ENCODE data around the gene BPIFB2. TPM values are rescaled to one million over a fixed set of nuclear protein-coding genes. Genes with fewer than 3 reads are reported as not detected.

BPIFB2 gene
- polyA plus RNA-seq, 1 donor (not counting 4 experiments of a cell fraction or from before 2014, with no cell fraction given) = not detected

DNA sequence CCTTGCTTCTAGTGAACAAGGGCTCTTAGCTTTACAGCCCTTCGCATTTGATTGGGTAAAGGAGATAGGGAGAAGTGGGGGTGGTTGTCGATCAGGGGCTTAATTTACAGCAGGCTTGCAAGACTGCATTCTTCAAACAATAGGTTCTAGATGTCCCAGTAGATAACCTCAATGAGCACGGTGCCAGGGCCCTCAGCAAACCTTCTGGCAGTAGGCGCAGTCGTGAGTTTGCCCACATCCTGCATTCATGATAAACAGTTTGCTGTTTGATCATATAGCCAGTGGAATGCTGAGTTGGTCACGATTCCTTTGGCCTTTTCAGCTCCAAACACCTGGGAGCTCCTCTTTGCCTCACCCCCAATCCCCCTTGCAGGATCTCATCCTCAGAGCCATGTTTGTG lies 30.8 kb upstream of the BPIFB2 start:
- Histone ChIP-seq H3K27me3 (ENCODE audit: control insufficient read depth, extremely low read depth, insufficient read depth, low read length) (no peaks in the 10 kb centered on the region), H2AFZ (ENCODE audit: control insufficient read depth, low read length) (no peak overlapping the region), H3K9ac (ENCODE audit: control insufficient read depth, extremely low read depth, insufficient read depth, low read length) (no peak overlapping the region), H3K9me1 (ENCODE audit: control insufficient read depth, extremely low read depth, insufficient read depth, low read length) (no peaks in the 10 kb centered on the region), H4K20me1 (ENCODE audit: control insufficient read depth, extremely low read depth, insufficient read depth, low read length) (no peaks in the 10 kb centered on the region), H3K4me2 (ENCODE audit: control insufficient read depth, extremely low read depth, insufficient read depth, low read depth, low read length) (no peak overlapping the region), H3K79me2 (ENCODE audit: control insufficient read depth, insufficient read depth, low read length) (no peaks in the 10 kb centered on the region), H3K36me3 (ENCODE audit: control insufficient read depth in 2 of 2, extremely low read depth in 1 of 2, insufficient read depth in 2 of 2, low read length in 2 of 2) (no peaks in the 10 kb centered on the region), H3K4me3 (ENCODE audit: control insufficient read depth in 2 of 3, extremely low read depth in 1 of 3, insufficient read depth in 2 of 3, low read depth in 1 of 3, low read length in 3 of 3) (no peak overlapping the region), H3K27ac (ENCODE audit: control insufficient read depth, insufficient read depth, low read length) (no peak overlapping the region), H3K4me1 (ENCODE audit: control insufficient read depth, extremely low read depth, insufficient read depth, low read length) (no peaks in the 10 kb centered on the region), H3K9me3 (ENCODE audit: control insufficient read depth, low read depth, low read length) (no peaks in the 10 kb centered on the region)
- DNase-seq (ENCODE audit: low read depth, low spot score) (no peak), FAIRE-seq (no peak)
- no peak for TF ChIP-seq EZH2 (IDR thresholded peaks at IDR 0.05; ENCODE audit: low read length)
- TF ChIP-seq, protein P1, sequence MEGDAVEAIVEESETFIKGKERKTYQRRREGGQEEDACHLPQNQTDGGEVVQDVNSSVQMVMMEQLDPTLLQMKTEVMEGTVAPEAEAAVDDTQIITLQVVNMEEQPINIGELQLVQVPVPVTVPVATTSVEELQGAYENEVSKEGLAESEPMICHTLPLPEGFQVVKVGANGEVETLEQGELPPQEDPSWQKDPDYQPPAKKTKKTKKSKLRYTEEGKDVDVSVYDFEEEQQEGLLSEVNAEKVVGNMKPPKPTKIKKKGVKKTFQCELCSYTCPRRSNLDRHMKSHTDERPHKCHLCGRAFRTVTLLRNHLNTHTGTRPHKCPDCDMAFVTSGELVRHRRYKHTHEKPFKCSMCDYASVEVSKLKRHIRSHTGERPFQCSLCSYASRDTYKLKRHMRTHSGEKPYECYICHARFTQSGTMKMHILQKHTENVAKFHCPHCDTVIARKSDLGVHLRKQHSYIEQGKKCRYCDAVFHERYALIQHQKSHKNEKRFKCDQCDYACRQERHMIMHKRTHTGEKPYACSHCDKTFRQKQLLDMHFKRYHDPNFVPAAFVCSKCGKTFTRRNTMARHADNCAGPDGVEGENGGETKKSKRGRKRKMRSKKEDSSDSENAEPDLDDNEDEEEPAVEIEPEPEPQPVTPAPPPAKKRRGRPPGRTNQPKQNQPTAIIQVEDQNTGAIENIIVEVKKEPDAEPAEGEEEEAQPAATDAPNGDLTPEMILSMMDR (optimal IDR thresholded peaks at IDR 0.05 in 1 of 3, IDR thresholded peaks at IDR 0.05 in 1 of 3, conservative IDR thresholded peaks at IDR 0.05 in 1 of 3; ENCODE audit: extremely low read depth in 1 of 3, insufficient read depth in 2 of 3, low read length in 3 of 3) = no peak
- dilution Hi-C loops (cut with MboI; ENCODE audit: extremely low pct_ligation_motif_present, low sequenced_read_pairs) = no loop called here

DNA sequence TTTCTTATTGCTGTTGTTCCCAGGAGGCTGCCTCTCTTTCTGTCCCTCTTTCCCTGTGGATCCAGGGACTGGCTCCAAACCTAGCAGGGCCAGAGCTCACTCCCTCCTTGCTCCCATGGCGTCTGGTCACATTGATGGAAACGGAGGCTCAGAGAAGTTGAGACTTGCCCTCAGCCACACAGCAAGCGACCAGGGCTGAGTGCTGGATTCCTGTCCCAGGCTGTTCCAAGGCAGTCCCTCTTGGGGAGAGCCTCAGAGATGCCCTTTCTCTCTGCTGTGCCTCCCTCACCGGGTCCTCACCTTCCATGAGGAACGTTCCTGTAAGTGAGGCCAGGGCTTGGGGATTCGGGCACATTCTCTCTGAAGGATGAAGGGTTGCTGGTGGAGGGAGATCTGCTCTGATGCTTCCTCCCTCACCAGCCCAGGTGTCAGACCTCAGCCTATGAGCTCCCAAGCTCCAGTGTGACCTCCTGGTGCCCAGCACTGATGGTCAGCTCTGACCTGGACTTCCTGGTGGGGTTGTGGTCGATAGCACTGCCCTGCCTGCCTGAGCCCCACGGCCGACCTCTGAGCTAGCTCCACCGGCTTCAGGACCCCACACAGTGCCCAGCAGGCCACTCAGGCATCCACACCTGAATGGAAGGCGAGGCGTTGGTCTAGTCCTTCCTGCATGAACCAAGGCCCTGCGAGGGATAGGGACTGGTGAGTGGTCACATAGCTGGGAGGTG lies 30.1 kb upstream of the BPIFB2 start:
- Histone ChIP-seq H4K20me1 (ENCODE audit: control insufficient read depth, extremely low read depth, insufficient read depth, low read length) (no peaks in the 10 kb centered on the region), H3K9ac (ENCODE audit: control insufficient read depth, extremely low read depth, insufficient read depth, low read length) (no peak overlapping the region), H3K4me2 (ENCODE audit: control insufficient read depth, extremely low read depth, insufficient read depth, low read depth, low read length) (no peak overlapping the region), H3K27ac (ENCODE audit: control insufficient read depth, insufficient read depth, low read length) (no peak overlapping the region), H3K79me2 (ENCODE audit: control insufficient read depth, insufficient read depth, low read length) (no peaks in the 10 kb centered on the region), H3K4me1 (ENCODE audit: control insufficient read depth, extremely low read depth, insufficient read depth, low read length) (no peaks in the 10 kb centered on the region), H3K4me3 (ENCODE audit: control insufficient read depth in 2 of 3, extremely low read depth in 1 of 3, insufficient read depth in 2 of 3, low read depth in 1 of 3, low read length in 3 of 3) (no peak overlapping the region), H3K9me1 (ENCODE audit: control insufficient read depth, extremely low read depth, insufficient read depth, low read length) (no peaks in the 10 kb centered on the region), H2AFZ (ENCODE audit: control insufficient read depth, low read length) (no peak overlapping the region), H3K9me3 (ENCODE audit: control insufficient read depth, low read depth, low read length) (no peaks in the 10 kb centered on the region), H3K36me3 (ENCODE audit: control insufficient read depth in 2 of 2, extremely low read depth in 1 of 2, insufficient read depth in 2 of 2, low read length in 2 of 2) (no peaks in the 10 kb centered on the region), H3K27me3 (ENCODE audit: control insufficient read depth, extremely low read depth, insufficient read depth, low read length) (no peaks in the 10 kb centered on the region)
- dilution Hi-C loops (cut with MboI; ENCODE audit: extremely low pct_ligation_motif_present, low sequenced_read_pairs) = no loop called here
- TF ChIP-seq, protein P1 (optimal IDR thresholded peaks at IDR 0.05 in 1 of 3, IDR thresholded peaks at IDR 0.05 in 1 of 3, conservative IDR thresholded peaks at IDR 0.05 in 1 of 3; ENCODE audit: extremely low read depth in 1 of 3, insufficient read depth in 2 of 3, low read length in 3 of 3) = no peak
- no peak for TF ChIP-seq EZH2 (IDR thresholded peaks at IDR 0.05; ENCODE audit: low read length)
- no peak for FAIRE-seq
- no peak for DNase-seq (ENCODE audit: low read depth, low spot score)

All from keratinocyte (primary cell).